GM18517 (cell line): ENCODE data around the gene NECTIN1.
"Not testable (repeated sequence)": the region's sequence is repeated elsewhere in the genome, so short reads cannot be mapped to it uniquely, and the experiment has no call there.

Experiments used
- ATAC-seq: cut with Tn5 transposase; IDR thresholded peaks from one replicate; pipeline ENCODE4 v1.9.1; 2021; ENCODE audit warnings: mild to moderate bottlenecking, moderate library complexity; ENCODE audit not compliant: unreplicated experiment

NECTIN1 gene

DNA sequence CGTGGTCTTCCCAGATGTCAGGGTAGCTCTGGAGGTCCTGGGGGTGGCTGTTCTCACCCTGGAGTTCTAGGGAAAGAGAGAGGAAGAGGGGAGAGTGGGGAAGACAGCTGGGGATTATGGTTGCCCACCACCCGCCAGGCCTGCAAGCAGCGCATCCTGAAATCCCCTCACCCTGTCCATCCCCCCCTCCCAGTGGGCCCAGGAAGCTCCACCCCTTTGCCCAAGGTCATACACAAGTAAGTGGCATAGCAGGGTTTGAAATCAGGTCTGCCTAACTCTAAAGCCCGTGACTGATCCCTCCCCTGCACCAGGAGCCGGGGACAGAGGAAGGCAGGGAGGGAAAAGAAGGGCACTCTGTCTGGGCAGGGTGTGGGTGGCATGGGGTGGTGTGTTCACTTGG is 105.3 kb downstream of the NECTIN1 start:
- no peak for ATAC-seq

GRCh38 chr11:119622454-119623143 is 106.4 kb downstream of the NECTIN1 start:
- no peak for ATAC-seq

DNA sequence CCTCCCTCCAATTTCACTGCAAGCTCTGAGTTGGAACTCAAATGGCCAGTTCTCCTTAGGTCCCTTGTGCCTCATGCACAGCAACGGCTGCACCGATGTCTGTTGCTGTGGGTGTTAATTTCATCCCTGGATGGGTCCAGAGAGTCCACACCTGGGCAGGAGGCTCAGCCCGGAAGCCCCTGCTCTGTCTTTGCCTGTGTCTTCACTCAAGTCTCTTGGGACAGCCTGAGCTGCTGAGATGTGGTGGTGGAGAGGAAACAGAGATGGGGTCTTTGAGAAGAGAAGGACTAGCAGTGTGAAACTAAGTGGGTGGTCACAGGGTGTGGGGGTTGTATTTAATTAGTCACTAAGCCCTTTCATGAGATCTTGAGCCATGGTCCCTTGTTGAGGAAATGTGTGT is 109.3 kb downstream of the NECTIN1 start:
- no peak for ATAC-seq

GRCh38 chr11:119618208-119618909 is 110.6 kb downstream of the NECTIN1 start:
- no peak for ATAC-seq

DNA sequence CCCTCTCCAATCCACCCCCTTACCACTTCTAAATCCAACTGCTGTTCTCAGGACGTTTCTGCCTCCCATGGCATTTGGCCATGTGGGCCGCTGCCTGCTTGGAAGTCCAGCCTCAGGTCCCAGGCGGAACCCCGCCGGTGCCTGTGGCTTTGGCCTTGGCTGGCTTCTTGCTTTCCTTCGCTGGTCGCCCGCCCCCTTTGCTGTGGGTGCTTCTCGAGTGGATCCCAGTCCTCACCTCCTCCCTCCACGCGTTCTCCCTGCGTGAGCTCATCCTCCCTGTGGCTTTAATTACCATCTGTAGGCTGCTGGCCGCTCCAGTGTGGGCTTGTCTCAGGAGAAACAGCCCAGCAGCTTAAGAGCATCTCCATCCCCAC is 111.7 kb downstream of the NECTIN1 start:
- no peak for ATAC-seq

- no peak for ATAC-seq
Measured at GRCh38 chr11:119616586-119617339, 112.2 kb downstream of the NECTIN1 start.

DNA sequence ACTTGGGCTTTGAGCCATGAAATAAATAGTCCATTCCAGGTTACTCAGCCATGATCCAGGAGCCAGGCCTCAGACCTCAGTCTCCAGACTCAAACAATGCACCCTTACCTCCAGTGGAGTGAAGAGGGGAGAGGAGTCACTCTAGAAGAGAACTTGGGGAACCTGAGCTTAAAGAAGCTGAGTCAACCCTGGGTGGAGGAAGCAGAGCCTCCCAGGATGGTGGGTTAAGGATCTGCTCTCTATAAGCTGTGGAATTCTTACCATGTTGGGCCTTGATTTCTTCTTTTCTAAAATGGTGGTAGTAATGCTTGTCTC is 113.2 kb downstream of the NECTIN1 start:
- no peak for ATAC-seq

GRCh38 chr11:119615003-119615881 is 113.8 kb downstream of the NECTIN1 start:
- ATAC-seq, result peak; percentile 61

DNA sequence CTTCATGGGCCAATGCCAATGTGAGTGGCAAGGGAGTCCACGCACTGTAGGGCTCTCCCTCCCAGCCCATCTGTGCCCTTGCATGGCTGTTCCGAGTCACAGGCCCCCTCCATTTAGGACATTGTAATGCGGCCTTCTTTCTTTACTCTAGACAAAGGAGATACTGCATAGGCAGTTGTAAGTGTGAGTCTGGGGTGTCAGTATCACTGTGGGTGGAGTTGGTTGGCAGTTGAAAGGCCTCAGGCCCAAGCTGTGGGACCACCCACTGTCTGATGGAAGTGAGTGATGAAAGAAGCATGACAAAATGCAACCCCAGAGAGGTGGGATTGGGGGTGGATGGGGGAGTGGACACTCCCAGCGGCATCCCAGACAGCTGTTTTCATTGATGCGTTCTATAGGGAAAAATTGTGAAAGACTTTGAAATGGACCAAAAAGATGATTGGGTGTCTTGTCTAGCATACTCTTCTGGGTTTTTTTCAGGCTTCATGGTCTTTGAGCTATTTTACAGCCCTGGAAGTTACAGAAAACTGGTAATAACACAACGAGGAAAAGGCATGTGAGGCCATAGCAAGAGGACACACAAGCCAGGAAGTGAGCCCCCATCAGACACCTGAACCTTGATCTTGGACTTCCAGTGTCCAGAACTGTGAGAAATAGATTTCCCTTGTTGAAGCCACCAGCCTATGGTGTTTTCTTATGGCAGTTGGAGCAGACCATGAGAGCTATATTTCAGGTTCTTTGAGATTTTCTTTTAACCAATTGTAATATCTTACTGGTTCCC is 114.6 kb downstream of the NECTIN1 start:
- no peak for ATAC-seq

- ATAC-seq, result no peak
Measured at GRCh38 chr11:119612814-119613213, 116.2 kb downstream of the NECTIN1 start.

DNA sequence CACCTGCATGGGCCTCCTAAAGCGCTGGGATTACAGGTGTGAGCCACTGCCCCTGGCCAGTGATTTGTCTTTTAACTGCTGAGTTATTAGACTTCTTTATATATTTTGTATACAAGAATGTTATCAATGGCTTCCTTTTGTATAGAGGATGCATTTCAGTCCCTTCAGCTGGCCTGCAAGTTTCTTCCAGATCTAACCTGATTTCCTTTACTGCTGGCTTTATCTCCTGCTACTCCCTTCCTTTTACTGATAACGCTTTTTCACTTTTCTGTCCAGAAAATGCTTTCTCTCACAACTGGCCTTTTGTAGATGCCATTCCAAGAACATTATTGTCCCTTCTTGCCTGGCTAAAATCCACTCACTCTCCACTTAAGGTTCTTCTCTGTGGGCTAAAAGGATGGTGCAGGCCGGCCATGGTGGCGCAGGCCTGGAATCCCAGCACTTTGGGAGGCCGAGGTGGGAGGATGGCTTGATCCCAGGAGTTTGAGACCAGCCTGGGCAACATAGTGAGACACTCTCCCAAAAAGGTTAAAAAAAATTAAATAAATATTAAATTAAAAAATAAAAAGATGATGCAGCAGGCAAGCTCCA is 118.1 kb downstream of the NECTIN1 start:
- ATAC-seq, result no peak

GRCh38 chr11:119608781-119609180 is 120.2 kb downstream of the NECTIN1 start:
- no peak for ATAC-seq

DNA sequence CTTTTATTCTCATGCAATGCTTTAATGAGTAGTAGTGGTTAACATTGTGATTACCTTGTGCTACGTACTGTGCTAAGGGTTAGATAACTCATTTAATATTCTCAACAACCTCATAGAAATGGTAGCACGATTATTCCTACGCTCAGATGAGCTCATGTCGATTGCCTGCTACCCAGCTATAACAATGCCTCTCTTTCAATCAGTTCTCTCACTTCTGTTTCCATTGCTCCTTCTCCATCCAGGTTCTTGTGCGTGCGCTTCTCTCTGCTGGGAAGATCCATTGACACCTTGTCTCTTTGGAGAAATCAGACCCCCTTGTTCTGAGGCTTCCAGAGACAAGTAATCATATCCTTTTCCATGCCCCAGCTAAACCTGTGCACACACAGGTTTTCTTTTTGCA is 120.8 kb downstream of the NECTIN1 start:
- ATAC-seq, result no peak

DNA sequence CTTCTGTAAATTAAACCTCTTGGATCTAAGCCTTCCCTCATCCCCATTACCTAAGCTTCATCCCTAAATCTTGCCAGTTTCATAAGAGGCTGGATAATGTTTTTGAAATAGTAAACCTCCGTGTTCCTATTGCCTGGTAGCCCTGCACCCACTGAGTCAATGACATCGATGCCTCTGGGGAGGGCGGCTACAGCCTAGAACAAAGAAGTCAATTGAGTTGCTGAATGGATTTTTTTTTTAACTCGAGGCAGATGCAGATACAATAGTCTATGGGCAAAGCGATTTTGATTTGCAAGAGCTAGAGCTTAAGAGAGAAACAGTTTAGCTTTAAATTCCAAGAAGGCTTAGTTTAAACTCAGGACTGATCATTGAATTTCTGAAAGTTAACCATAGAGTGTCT is 121.3 kb downstream of the NECTIN1 start:
- ATAC-seq, result no peak

DNA sequence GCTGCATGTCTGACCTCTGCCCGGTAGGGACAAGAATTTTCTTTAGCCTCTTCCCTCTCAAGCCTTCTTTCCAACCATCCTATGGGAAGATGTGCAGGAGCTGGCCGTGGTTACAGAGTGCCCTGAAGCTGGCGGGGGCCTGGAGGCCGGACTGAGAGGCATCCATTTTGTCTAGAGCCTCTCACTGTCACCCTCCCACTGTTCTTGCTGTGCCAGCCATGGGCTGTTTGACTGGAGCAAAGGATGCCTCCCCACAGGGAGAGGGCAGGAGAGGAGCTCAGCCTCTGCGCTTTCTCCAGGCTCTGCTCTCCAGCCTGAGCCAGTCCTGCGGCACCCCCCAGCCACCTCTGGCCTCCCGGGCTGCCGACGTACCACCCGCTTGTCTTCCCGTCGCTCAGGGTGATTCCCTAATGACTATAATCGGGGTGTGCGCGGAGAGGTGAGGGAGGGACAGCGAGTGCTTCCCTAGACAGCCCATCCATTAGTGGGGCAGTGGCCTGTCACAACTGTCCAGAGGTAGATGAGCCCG is 123.8 kb downstream of the NECTIN1 start:
- no peak for ATAC-seq

- ATAC-seq, result no peak
Measured at GRCh38 chr11:119602745-119603373, 126.1 kb downstream of the NECTIN1 start.

- no peak for ATAC-seq
Measured at GRCh38 chr11:119599864-119600541, 129.0 kb downstream of the NECTIN1 start.

DNA sequence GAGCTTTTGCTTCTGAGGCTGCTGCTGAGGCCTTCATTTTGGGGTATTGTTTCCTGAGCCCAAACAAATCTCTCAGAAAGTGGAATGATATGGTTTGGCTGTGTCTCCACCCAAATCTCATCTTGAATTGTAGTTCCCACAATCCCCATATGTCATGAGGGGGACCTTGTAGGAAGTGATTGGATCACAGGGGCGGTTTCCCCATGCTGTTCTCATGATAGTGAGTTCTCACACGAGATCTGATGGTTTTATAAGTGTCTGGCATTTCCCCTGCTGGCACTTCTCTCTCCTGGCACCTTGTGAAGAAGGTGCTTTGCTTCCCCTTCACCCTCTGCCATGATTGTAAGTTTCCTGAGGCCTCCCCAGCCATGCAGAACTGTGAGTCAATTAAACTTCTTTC is 133.1 kb downstream of the NECTIN1 start:
- not testable (repeated sequence) for ATAC-seq
